Right atrium auricular region (tissue), 2 donors: ENCODE data around the gene CDCP1. TPM values are rescaled to one million over a fixed set of nuclear protein-coding genes. Genes with fewer than 3 reads are reported as not detected.

Experiments used
- DNase-seq: peaks from one replicate; pipeline ENCODE4 v3.0.0-alpha.2; 2019; ENCODE audit warnings: low spot score
- H3K27ac ChIP-seq, 2 donors: fragments of 200-600 bp; sonication (generic); 1 replicate in 1 of 2; 2 replicates in 1 of 2; pipeline ENCODE4 v1.5.1; 2016 to 2019
- H3K27me3 ChIP-seq, 2 donors: fragments of 200-600 bp; sonication (generic); one replicate each; pipeline versions ENCODE4 v1.5.1 to v1.6.0; 2017 to 2019
- H3K36me3 ChIP-seq: fragments of 200-600 bp; sonication (generic); one replicate; pipeline ENCODE4 v1.5.1; 2016
- H3K4me1 ChIP-seq, 2 donors: fragments of 200-600 bp; sonication (generic); one replicate each; pipeline versions ENCODE4 v1.5.1 to v1.6.0; 2017 to 2019
- H3K4me3 ChIP-seq, 2 donors: fragments of 200-600 bp; sonication (generic); 1 replicate in 1 of 2; 2 replicates in 1 of 2; pipeline ENCODE4 v1.5.1; 2017 to 2019; ENCODE audit warnings: mild to moderate bottlenecking in 1 of 2, moderate library complexity in 1 of 2
- H3K9me3 ChIP-seq, 2 donors: fragments of 200-600 bp; sonication (generic); one replicate each; pipeline ENCODE4 v1.5.1; 2019
- total RNA-seq, 2 donors: library from RNA; depleted of rRNA; stranded (reverse); fragments of >200 nt; gene quantifications; one replicate each; pipeline ENCODE4 v1.1.0, GENCODE V29; 2016
- TF ChIP-seq, protein P1 (sequence below), 2 donors: fragments of 200-600 bp; sonication (generic); IDR thresholded peaks; one replicate each; pipeline ENCODE4 v1.5.1; 2019; ENCODE audit warnings: antibody characterized with exemption in 2 of 2

The CDCP1 gene
- total RNA-seq, 2 donors from 2014 or later: 0.48 to 2.8 TPM

GRCh38 chr3:45178183-45179023, 32.2 kb upstream of the CDCP1 start:
- no peak overlapping the region for H3K27ac ChIP-seq
- no peak for DNase-seq
- H3K27me3 ChIP-seq: no peaks in the 10 kb centered on the region
- TF ChIP-seq, protein P1, sequence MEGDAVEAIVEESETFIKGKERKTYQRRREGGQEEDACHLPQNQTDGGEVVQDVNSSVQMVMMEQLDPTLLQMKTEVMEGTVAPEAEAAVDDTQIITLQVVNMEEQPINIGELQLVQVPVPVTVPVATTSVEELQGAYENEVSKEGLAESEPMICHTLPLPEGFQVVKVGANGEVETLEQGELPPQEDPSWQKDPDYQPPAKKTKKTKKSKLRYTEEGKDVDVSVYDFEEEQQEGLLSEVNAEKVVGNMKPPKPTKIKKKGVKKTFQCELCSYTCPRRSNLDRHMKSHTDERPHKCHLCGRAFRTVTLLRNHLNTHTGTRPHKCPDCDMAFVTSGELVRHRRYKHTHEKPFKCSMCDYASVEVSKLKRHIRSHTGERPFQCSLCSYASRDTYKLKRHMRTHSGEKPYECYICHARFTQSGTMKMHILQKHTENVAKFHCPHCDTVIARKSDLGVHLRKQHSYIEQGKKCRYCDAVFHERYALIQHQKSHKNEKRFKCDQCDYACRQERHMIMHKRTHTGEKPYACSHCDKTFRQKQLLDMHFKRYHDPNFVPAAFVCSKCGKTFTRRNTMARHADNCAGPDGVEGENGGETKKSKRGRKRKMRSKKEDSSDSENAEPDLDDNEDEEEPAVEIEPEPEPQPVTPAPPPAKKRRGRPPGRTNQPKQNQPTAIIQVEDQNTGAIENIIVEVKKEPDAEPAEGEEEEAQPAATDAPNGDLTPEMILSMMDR (IDR thresholded peaks at IDR 0.05): no peak
- no peak overlapping the region for H3K4me3 ChIP-seq
- no peaks in the 10 kb centered on the region for H3K4me1 ChIP-seq
- no peaks in the 10 kb centered on the region for H3K36me3 ChIP-seq
- no peaks in the 10 kb centered on the region for H3K9me3 ChIP-seq

DNA sequence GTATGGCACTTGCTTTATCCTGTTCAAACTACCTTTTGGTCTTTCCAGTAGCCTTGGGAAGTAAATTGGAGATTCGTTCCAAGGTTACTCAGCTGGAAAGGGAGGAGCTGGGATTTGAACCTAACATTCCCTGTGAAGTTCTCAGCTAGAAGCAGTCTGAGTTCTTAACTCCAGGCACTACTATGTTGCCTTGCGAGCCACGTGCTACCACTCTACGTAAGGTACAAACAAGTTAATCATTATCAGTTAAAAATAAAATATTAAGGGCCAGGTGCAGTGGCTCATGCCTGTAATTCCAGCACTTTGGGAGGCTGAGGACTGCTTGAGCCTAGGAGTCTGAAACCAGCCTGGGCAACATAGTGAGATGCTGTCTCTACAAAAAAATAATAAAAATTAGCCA, 30.7 kb upstream of the CDCP1 start:
- H3K27ac ChIP-seq: no peak overlapping the region
- no peaks in the 10 kb centered on the region for H3K36me3 ChIP-seq
- H3K9me3 ChIP-seq: no peaks in the 10 kb centered on the region
- DNase-seq: no peak
- H3K4me1 ChIP-seq: no peaks in the 10 kb centered on the region
- no peak overlapping the region for H3K4me3 ChIP-seq
- TF ChIP-seq, protein P1 (IDR thresholded peaks at IDR 0.05): no peak
- no peaks in the 10 kb centered on the region for H3K27me3 ChIP-seq

DNA sequence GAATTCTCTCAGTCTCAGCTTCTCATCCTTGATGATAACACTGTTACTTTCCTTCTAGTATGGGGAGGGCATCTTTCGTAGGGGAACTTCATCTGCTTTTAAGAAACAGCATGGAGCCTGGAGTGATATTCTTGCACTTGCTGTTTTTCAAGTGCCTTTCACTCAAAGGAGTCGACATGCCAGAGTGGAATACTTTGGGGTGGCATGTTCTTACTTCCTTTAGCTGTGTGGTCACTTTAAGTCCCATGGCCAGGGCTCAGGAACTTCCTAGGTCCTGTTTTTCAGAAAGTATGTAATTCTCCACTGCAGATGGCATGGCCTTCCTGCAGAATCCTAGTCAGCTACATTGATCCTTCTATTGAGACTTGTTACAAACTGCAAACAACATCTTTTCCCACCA, 28.1 kb upstream of the CDCP1 start:
- TF ChIP-seq, protein P1 (IDR thresholded peaks at IDR 0.05): no peak
- no peak for DNase-seq
- H3K9me3 ChIP-seq: no peaks in the 10 kb centered on the region
- no peak overlapping the region for H3K27ac ChIP-seq
- H3K4me1 ChIP-seq: no peaks in the 10 kb centered on the region
- H3K27me3 ChIP-seq: no peaks in the 10 kb centered on the region
- H3K4me3 ChIP-seq: no peak overlapping the region
- no peaks in the 10 kb centered on the region for H3K36me3 ChIP-seq

- Histone ChIP-seq H3K36me3 (no peaks in the 10 kb centered on the region), H3K9me3 (no peaks in the 10 kb centered on the region), H3K4me3 (no peak overlapping the region), H3K27me3 (no peaks in the 10 kb centered on the region), H3K4me1 (no peaks in the 10 kb centered on the region), H3K27ac (no peak overlapping the region)
- TF ChIP-seq, protein P1 (IDR thresholded peaks at IDR 0.05): no peak
- DNase-seq: no peak
Measured at GRCh38 chr3:45173776-45174175, 27.6 kb upstream of the CDCP1 start.

DNA sequence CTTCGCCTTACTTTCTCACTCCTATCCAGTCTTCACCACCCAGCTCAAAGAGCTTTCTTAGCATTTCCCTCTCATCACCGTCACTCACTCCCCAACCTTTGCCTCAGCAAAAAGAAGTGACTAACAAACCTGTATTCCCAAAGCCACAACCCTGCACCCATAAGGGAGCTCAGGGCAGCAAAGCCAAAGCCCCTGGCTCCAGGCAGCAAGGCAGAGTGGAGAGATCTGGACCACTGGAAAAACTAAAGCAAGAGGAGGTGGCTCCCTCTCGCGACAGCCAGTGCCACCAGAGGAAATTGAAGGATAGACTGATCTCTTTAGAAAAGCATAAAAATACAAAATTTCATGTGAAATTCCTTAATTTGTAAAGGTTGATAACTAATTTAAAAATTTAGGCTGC, 25.1 kb upstream of the CDCP1 start:
- Histone ChIP-seq H3K9me3 (no peaks in the 10 kb centered on the region), H3K4me3 (no peak overlapping the region), H3K27ac (no peak overlapping the region), H3K4me1 (peaks cover 0 to 15% of the 10 kb centered on the region in 2 donors), H3K36me3 (no peaks in the 10 kb centered on the region), H3K27me3 (no peaks in the 10 kb centered on the region)
- TF ChIP-seq, protein P1 (IDR thresholded peaks at IDR 0.05): no peak
- DNase-seq: no peak

- no peak for DNase-seq
- Histone ChIP-seq H3K27ac (peak overlapping the region; percentile 20 to 27), H3K4me3 (no peak overlapping the region), H3K27me3 (no peaks in the 10 kb centered on the region), H3K36me3 (no peaks in the 10 kb centered on the region), H3K4me1 (peaks cover 0 to 15% of the 10 kb centered on the region in 2 donors), H3K9me3 (no peaks in the 10 kb centered on the region)
- TF ChIP-seq, protein P1 (IDR thresholded peaks at IDR 0.05): no peak
Measured at GRCh38 chr3:45170096-45170495, 23.9 kb upstream of the CDCP1 start.
